GM18867 (cell line): ENCODE results near the gene SAMD11.
"Not testable (repeated sequence)": the region's sequence is repeated elsewhere in the genome, so short reads cannot be mapped to it uniquely, and the experiment has no call there.

Experiments used
- ATAC-seq: cut with Tn5 transposase; IDR thresholded peaks from one replicate; pipeline ENCODE4 v1.9.1; 2021; ENCODE audit warnings: mild to moderate bottlenecking, moderate library complexity; ENCODE audit not compliant: unreplicated experiment

Gene SAMD11

GRCh38 chr1:923131-923990, at the start of gene SAMD11:
TSS of gene SAMD11 (plus strand) at chr1:923923. CDS start at chr1:924432, 509 bp downstream.
- ATAC-seq, result no peak

DNA sequence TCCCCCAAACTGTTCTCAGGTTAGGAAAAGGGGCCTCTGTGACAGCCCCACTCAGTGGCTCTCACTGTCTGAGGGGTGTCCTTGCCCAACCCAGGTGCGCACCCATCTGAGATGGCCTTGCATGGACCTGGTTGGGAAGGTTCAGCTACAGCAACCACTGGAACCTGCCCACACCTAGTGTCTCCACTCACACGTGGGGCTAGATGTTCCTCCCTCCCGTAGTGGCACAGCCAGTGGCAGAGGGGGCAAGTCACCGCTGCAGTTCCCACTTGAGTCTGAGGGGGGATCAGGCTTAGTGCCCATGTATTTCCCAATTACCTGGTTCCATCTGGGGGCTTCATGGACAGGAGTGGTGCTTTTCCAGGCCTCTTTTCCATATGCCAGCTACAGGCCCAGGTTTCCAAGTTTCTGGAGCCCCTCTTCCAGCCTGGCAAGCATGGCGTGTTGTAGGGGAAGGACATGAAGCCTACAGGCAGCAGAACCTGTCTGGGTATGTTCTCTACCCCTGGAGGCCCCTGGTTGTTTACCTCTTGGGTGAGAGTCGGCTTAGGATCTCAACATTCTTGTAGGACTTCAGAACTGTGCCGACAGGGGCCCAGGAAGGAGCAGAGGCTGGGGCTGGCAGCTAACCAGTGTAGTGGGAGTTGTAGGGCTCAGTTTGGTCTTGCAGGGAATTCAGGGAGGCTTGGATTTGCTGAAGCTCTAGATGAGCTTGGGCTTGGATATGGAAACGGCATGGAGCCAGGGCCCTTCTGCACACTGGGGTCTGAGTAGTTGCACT, 47.1 kb upstream of the SAMD11 start:
- ATAC-seq, result not testable (repeated sequence)

GRCh38 chr1:877209-877986, 46.3 kb upstream of the SAMD11 start:
- ATAC-seq, result not testable (repeated sequence)

DNA sequence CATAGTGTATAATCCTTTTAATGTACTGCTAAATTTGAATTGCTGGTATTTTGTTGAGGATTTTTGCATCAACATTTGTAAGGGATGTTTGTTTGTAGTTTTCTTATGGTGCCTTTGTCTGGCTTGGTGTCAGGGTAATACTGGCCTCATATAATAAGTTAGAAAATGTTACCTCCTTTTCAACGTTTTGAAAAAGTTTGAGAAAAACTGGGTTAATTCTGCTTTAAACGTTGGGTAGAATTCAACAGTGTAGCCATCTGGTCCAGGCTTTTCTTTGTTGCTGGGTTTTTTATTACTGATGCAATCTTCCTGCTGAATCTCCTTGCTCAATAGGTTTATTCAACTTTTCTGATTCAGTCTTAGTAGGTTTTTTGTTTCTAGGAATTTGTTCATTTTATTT, 43.2 kb upstream of the SAMD11 start:
- not testable (repeated sequence) for ATAC-seq

DNA sequence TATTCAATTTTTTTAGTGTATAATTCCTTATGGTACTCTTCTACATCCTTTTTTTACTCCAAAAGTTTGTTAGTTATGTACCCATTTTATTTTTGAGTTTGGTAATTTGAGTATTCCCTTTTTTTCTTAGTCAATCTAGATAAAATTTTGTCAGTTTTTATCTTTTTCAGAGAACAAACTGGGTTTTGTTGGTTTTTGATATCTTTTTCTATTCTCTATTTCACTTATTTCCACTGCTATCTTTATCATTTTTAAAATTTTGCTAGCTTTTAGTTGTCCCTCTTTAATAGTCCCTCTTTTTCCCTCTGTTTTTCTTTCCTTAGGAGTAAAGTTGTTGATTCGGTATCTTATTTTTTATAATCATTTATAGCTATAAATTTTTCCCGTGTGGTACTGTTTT, 42.8 kb upstream of the SAMD11 start:
- ATAC-seq, result not testable (repeated sequence)

GRCh38 chr1:886311-886710, 37.4 kb upstream of the SAMD11 start:
- no peak for ATAC-seq

DNA sequence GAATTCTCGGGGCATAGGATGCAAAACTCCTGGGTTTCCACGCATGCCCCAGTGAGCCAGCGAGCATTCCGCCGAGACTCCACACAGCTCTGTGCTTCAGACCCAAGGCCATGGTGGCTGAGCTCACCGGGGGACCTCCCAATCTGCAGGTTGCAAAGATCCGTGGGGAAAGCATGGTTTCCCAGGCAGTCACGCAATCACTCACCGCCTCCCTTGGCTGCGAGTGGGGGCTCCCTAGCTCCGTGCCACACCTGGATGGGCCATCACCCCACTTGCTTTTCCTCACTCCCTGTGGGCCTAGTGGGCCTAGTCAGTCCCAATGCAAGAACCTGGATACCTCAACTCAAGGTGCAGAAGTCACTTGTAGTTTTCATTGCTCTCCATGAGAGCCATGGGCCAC, 37.0 kb upstream of the SAMD11 start:
- no peak for ATAC-seq

DNA sequence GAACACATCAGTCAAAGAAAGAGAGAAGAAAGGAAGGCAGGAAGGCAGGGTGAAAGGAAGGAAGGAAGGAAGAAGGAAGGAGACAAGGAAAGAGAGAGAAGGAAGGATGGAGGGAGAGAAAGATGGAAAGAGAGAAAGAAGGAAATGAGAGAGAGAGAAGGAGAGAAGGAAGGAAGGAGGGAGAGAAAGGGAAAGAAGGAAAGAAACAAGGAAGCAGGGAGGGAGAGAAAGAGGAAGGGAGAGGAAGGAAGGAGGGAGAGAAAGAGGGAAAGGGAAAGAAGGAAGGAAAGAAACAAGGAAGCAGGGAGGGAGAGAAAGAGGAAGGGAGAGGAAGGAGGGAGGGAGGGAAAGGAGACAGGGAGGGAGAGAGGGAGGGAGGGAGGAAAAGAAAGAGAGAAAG, 35.4 kb upstream of the SAMD11 start:
- ATAC-seq, result no peak

GRCh38 chr1:889774-890173, 33.9 kb upstream of the SAMD11 start:
- not testable (repeated sequence) for ATAC-seq

GRCh38 chr1:890234-890633, 33.5 kb upstream of the SAMD11 start:
- ATAC-seq, result not testable (repeated sequence)

GRCh38 chr1:890661-891060, 33.1 kb upstream of the SAMD11 start:
- ATAC-seq, result no peak

DNA sequence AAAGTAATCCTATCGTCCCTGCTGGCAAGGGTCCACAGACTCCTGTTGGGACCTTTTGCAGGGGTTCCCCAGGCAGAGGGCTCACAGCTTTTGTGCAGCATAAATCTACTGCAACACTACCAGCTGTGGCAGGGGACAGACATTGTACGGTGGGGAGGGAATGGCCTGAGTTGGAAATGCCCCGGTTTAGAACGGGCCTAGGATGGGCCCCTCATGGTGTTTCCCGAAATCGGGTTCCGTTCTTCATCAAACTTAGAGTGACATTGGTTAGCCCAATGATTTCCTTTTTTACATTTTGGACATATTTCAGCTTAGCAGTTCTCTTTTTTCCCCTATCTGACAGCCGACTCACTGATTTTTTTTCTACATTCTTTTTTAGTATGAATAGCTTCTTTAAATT, 26.5 kb upstream of the SAMD11 start:
- no peak for ATAC-seq

GRCh38 chr1:897951-898350, 25.8 kb upstream of the SAMD11 start:
- not testable (repeated sequence) for ATAC-seq

DNA sequence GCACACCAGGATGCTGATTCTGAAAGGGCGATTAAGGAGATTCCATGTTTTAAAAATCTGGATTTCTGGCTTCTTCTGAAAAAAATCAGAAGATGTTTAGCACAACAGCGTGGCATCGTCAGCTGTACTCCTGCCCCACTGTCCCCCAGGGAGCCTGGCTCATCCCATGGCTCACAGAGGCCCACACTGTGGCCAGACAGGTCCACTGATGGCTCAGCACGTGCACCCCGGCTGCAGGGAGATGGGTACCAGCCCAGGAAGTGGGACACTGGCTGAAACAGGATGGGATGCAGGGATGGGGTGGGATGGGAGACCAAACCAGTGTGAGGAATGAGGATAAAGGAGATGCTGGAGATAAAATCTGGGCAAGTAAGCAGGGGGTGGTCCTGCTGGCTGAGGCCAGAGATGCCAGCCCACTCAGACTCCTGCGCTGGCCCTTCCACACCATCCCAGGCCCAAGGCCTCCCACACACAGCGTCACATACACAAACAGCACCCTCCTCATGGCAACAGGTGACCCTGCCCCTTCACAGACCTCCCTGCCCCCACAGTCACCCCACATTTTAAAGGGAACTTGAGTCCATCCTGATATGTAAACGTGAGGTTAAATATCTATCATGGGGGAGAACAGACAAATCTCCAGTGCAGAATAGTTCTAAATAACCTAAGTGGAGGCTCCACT, 23.9 kb upstream of the SAMD11 start:
- no peak for ATAC-seq

DNA sequence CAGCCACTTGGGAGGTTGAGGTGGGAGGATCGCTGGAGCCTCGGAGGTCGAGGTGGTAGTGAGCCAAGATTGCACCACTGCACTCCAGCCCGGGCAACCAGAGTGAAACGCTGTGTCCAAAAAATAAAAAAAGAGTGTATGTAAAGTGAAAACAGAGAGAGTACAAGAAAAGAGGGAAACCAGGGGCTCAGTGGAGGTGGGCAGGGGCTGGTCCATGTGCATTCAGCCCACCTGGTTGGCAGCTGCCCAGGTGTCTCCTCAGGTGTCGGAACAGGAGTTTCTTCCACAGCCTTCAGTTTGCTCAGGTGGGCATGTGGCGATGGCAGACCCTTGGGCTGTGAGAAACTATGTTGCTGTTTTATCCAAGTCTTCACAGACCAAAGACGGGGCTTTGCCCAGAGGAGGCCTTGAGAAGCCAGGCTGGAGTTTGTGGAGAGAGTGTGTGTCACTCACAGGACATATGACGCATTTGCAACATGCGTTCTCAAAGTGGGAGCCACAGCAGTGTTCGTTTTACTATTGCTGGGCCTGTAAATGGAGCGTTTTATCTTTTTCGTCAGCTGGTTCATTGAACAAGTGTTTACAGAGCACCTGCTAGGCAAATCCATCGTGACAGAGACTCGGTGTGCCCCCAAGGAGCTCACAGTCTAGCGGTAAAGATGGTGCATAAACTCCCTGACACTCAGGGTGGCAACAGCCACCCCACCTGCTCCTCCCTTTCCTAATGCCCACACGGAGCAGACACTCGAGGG, 22.4 kb upstream of the SAMD11 start:
- no peak for ATAC-seq

DNA sequence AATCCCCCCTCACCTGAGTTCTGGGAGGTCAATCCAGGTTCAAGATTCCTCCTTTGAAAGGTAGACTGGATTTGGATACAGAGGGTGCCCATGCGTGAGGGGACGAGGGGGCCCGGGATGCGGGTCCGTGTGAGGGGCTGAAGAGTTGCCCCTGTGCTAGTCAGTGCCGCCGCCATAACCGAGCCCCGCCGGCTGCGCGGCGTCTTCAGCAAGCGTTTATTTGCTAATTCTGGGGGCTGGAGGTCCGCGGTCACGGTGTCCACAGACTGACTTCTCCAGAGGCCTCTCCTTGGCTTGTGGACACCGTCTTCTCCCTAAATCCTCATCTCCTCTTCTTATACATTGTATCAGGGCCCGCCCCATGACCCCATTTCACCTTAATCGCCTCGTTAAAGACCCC, 20.9 kb upstream of the SAMD11 start:
- no peak for ATAC-seq

DNA sequence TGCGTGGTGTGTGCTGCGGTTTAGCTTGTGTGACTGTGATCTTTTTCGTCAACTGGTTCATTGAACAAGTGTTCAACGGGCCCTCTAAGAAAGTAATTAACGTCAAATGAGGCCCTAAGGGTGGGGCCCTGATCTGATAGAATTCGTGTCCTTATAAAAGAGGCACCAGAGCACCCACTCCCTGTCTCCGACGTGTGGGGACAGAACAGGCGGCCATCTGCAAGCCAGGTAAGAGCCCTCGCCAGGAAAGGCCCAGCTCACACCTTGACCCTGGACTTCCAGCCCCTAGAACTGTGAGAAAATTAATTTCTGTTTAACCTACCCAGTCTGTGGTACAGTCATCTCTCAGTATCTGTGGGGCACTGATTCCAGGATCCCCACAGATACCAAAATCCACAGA, 20.4 kb upstream of the SAMD11 start:
- ATAC-seq, result no peak

GRCh38 chr1:903721-904271, 19.9 kb upstream of the SAMD11 start:
- ATAC-seq, result no peak

DNA sequence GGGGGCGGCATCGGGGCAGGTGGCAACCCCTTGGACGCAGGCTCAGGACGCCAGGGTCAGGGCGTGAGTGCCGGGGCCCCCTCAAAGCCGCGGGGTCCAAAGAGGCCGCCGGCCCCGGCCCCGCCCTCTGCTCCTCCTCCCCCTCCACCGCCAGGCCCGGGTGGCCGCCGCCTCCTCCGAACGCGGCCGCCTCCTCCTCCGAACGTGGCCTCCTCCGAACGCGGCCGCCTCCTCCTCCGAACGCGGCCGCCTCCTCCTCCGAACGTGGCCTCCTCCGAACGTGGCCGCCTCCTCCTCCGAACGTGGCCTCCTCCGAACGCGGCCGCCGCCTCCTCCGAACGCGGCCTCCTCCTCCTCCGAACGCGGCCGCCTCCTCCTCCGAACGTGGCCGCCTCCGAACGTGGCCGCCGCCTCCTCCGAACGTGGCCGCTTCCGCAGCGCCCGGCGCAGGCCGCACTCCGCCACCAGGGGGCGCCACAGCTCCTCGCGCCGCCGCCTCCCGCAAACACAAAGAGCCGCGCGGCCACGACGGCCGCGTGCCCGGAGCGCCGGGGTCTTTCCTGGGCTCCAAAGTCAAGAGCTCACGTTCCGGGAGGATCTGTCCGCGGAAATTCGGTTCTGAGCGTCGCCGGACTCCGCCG, 19.3 kb upstream of the SAMD11 start:
- ATAC-seq, result peak; percentile 63
